KOPT-K1 (cell line): ENCODE measurements around the gene GRN.
A peak's percentile ranks its signal among the peaks of the same experiment; 100 is the strongest.
"Not testable (repeated sequence)": the region's sequence is repeated elsewhere in the genome, so short reads cannot be mapped to it uniquely, and the experiment has no call there.

Experiments used
- H3K27ac ChIP-seq: fragments of 200-600 bp; sonication (generic); 2 replicates; pipeline ENCODE4 v1.5.1; 2016; ENCODE audit warnings: antibody characterized with exemption, mild to moderate bottlenecking, low read depth, low read length; ENCODE audit not compliant: poor library complexity, severe bottlenecking
- H3K36me3 ChIP-seq: fragments of 200-600 bp; sonication (generic); 2 replicates; pipeline ENCODE4 v1.5.1; 2017; ENCODE audit warnings: antibody characterized with exemption, mild to moderate bottlenecking, low read length, moderate library complexity; ENCODE audit not compliant: insufficient read depth
- H3K9me3 ChIP-seq: fragments of 200-600 bp; sonication (generic); 2 replicates; pipeline ENCODE4 v1.5.1; 2017; ENCODE audit warnings: antibody characterized with exemption, low read length, mild to moderate bottlenecking; ENCODE audit not compliant: insufficient read depth, poor library complexity, severe bottlenecking

GRN gene

GRCh38 chr17:44330263-44330662 is 14.8 kb upstream of the GRN start:
- not testable (repeated sequence) for H3K9me3 ChIP-seq, H3K36me3 ChIP-seq, H3K27ac ChIP-seq

- Histone ChIP-seq H3K27ac (no peak overlapping the region), H3K9me3 (no peaks in the 10 kb centered on the region), H3K36me3 (no peaks in the 10 kb centered on the region)
Measured at GRCh38 chr17:44331249-44331760, 13.8 kb upstream of the GRN start.

DNA sequence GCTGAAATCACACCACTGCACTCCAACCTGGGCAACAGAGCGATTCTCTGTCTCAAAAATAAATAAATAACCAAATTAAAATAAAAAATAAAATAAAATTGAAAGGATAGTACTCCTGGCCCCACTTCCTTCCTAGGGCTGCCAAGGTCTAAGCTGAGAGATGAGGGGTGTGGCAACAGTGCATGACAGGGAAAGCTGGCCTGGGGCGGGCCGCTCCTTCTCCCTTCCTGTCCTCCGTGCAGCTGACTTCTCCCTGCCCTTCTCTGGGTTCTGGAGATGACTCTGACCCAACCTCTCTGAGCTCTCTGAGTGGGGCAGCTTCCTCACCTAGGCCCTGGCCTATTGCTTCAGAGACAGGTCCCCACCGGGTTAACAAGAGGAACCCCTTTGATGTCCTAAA is 11.7 kb upstream of the GRN start:
- H3K36me3 ChIP-seq = no peaks in the 10 kb centered on the region
- no peaks in the 10 kb centered on the region for H3K9me3 ChIP-seq
- no peak overlapping the region for H3K27ac ChIP-seq

- no peaks in the 10 kb centered on the region for H3K36me3 ChIP-seq
- no peaks in the 10 kb centered on the region for H3K9me3 ChIP-seq
- H3K27ac ChIP-seq = no peak overlapping the region
Measured at GRCh38 chr17:44334315-44334714, 10.8 kb upstream of the GRN start.

DNA sequence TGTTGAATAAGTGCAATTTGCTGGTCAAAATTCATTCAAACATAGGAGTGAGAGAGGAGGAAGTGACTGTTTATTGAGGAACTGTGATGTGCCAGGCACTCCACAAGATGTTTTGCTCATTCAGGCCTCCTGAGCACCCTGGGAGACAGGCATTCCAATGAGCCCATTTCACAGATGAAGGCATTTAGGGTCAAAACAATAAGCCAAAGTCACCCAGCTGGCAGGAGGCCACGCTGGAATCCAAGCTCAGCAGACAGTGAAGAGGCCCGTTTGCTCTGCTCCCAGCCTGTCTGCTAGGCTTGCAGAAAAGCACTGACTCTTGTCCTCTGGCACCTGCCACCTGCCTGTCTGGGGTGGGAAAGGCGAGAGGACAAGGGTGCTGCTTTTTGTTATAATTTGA is 10.4 kb upstream of the GRN start:
- H3K27ac ChIP-seq = no peak overlapping the region
- no peaks in the 10 kb centered on the region for H3K9me3 ChIP-seq
- no peaks in the 10 kb centered on the region for H3K36me3 ChIP-seq

- no peaks in the 10 kb centered on the region for H3K36me3 ChIP-seq
- no peak overlapping the region for H3K27ac ChIP-seq
- no peaks in the 10 kb centered on the region for H3K9me3 ChIP-seq
Measured at GRCh38 chr17:44335564-44335963, 9.5 kb upstream of the GRN start.

DNA sequence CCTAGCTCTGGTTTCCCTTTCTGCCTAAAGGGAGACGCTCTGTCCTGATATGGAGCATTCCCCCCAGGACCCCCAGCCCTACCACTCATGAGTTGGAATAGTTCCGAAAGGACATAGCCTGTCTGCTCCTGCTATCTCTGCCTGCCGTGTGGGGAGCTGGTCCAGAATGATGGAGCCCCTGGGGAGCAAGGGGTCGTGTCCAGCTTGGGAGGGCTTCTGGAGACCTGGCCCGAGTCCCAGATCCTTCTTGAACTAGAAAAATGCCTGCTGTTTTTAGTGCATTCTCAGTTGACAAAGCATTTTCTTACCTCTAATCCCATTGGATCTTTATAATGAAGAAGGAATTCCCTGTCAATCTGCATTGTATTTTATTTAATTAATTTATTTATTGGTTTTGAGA is 9.1 kb upstream of the GRN start:
- no peaks in the 10 kb centered on the region for H3K9me3 ChIP-seq
- no peaks in the 10 kb centered on the region for H3K36me3 ChIP-seq

DNA sequence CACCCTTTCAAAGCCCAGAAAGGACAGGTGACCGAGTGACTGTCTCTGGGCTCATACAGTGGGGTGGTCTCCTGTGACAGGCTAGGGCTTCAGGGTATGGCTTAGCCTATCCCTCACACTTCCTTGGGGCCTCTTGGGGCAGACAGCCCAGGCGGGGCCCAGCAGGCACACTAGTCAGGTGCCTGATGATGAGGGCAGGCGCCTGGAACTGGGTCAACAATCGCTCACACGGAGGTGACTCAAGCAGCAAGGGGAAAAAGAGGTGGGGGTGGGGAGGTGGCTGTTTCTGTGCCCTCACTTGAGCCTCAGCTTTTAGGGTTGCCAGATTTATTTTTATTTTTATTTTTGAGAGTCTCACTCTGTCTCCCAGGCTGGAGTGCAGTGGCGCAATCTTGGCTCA is 6.4 kb upstream of the GRN start:
- no peaks in the 10 kb centered on the region for H3K9me3 ChIP-seq
- H3K36me3 ChIP-seq = no peaks in the 10 kb centered on the region
- H3K27ac ChIP-seq = no peak overlapping the region

More for the DNA sequence above, 9.1 kb upstream of the GRN start:
- H3K27ac ChIP-seq = no peak overlapping the region

GRCh38 chr17:44340553-44340952 is 4.5 kb upstream of the GRN start:
- not testable (repeated sequence) for H3K9me3 ChIP-seq, H3K27ac ChIP-seq, H3K36me3 ChIP-seq

DNA sequence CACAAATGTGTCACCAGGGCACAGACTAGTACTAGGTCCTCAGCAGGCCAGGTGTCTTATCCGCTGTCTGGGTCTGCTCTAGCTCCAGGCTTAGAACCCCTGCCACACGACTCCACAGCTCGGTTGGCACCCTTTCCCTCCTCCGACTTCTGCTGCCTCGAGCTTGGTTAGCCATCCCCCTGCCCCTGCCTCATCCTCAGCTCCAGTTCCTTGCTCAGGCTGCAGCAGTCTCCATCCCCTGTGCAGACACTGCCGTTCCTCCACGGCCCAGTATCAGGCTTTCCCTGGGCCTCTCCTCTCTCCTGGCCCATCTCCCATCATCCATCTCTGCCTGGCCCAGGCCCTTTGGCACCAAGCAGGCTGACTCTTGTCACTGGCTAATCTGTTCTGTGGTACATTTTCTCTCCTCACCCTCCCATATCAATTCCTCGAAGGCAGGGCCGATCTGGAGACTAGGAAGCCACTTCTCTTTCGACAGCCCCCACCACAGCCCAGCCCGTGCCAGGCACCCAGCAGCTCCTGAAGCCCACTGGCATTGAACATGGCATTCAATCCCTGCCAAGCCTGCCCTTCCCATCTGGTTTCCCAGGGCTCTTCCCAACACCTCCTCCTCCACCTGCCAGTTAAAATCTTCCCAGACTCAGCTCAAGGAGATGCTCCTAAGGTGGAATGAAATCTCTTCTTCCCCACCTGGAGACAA is 1.4 kb upstream of the GRN start:
- H3K27ac ChIP-seq = no peak overlapping the region
- H3K9me3 ChIP-seq = no peaks in the 10 kb centered on the region
- no peaks in the 10 kb centered on the region for H3K36me3 ChIP-seq

DNA sequence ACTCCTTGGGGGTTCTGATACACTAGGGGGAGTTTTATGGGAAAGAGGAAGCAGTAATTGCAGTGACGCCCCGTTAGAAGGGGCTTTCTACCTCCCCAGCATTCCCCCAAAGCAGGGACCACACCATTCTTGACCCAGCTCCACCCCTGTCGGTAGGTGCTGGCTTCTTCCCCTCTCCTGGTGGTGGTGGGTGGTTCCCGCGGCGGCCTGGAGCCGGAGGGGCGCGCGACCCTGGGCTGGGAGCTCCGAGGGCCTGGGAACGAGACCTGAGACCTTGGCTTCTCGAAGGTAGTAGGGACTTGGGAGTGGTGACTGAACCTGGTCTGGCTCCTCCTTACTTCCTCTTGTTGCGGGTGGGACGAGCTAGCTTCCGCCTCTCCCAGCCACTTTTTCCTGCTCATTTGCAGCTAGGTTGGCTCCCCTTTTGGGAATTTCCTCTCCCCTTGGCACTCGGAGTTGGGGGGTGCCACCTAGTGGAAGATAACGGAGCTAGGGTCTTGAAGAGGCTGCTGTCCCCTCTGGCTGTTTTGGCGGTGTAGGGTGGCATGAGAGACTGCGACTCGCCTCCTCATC is 438 bp downstream of the GRN start:
- Histone ChIP-seq H3K36me3 (no peaks in the 10 kb centered on the region), H3K27ac (peak overlapping the region; percentile 4), H3K9me3 (no peaks in the 10 kb centered on the region)

GRCh38 chr17:44346064-44346844 is 1.2 kb downstream of the GRN start:
- Histone ChIP-seq H3K9me3 (no peaks in the 10 kb centered on the region), H3K36me3 (no peaks in the 10 kb centered on the region), H3K27ac (no peak overlapping the region)

DNA sequence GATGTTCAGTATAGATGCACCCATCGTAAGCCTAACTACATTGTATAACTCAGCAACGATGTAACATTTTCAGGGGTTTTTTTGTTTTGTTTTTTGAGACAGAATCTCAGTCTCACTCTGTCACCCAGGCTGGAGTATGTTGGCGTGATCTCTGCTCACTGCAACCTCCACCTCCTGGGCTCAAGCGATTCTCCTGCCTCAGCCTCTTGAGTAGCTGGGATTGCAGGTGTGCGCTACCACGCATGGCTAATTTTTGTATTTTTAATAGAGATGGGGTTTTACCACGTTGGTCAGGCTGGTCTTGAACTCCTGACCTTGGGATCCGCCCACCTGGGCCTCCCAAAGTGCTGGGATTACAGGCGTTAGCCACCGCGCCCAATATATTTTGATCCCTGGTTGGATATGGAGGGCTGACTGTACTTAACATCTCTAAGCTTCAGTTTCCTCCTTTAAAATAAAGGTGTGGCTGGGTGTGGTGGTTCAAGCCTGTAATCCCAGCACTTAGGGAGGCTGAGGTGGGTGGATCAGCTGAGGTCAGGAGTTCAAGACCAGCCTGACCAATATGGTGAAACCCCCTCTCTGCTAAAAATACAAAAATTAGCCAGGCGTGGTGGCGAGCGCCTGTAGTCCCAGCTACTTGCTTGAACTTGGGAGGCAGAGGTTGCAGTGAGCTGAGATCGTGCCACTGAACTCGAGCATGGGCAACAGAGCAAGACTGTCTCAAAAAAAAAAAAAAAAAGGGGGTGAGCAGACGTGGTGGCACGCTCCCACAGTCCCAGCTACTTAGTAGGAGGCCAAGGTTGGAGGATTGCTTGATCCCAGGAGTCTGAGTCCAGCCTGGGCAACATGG is 2.3 kb downstream of the GRN start:
- H3K27ac ChIP-seq, H3K9me3 ChIP-seq, H3K36me3 ChIP-seq: not testable (repeated sequence)

DNA sequence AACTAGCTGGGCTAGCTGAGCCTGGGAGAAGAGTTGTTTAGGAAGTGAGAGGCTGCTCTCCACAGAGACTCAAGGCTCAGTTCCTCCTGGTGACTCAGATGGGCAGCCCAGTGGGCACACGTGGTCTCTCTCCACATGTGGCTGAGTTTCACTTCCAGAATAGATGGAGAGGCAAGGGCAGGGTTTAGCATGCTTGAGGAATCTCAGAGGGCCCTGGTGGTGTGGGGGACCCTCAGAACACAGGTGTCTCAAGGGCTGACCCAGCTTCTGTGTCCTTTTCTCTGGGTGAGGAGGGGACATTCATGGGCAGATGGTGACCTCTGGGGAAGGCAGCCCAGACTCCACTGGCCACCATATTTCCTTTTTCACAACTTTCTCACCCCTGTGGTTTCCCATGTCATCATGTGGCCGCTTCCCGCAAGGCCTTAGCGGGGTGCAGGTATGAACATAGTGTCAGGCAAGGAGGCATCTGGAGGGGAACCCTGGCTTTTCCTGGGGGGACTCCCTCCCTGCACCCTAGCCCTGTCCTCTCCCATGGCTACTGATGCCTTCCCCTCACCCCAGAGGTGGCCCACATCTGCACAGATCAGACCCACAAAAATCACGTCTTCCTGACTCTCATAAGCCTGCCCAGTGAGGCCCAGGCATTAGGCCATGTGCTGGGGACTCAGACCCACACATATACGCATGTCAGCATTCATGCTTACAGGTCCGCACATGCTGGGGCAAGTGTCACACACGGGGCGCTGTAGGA is 3.3 kb downstream of the GRN start:
- Histone ChIP-seq H3K36me3 (no peaks in the 10 kb centered on the region), H3K27ac (no peak overlapping the region), H3K9me3 (no peaks in the 10 kb centered on the region)
